NCI-H345 treated with DMSO at 0.1 percent for 48 hours (cell line): ENCODE results near the gene PARP11.

Experiments used
- DNase-seq: peaks from one replicate; lab custom pipeline; 2025; ENCODE audit not compliant: unreplicated experiment; lab: John Stamatoyannopoulos, UW

PARP11 gene

GRCh38 chr12:3872800-3873636 lies at the start of gene PARP11:
Gene PARP11 (minus strand): TSS chr12:3873399. CDS start chr12:3873229, 170 bp downstream.
- DNase-seq = peak; percentile 95

- no peak for DNase-seq
These were observed 48.8 kb upstream of the PARP11 start for GRCh38 chr12:3922033-3922432.

- DNase-seq = no peak
These were observed 48.3 kb upstream of the PARP11 start for GRCh38 chr12:3921526-3921925.

GRCh38 chr12:3921151-3921471 lies 47.9 kb upstream of the PARP11 start:
- DNase-seq = no peak

- no peak for DNase-seq
These were observed 47.4 kb upstream of the PARP11 start for GRCh38 chr12:3920351-3921150.

GRCh38 chr12:3913278-3913677 lies 40.1 kb upstream of the PARP11 start:
- DNase-seq = no peak

- no peak for DNase-seq
These were observed 39.7 kb upstream of the PARP11 start for GRCh38 chr12:3912863-3913262.

- DNase-seq = no peak
These were observed 38.2 kb upstream of the PARP11 start for GRCh38 chr12:3911409-3911808.

- DNase-seq = no peak
These were observed 32.5 kb upstream of the PARP11 start for GRCh38 chr12:3905664-3906063.

GRCh38 chr12:3904999-3905398 lies 31.8 kb upstream of the PARP11 start:
- DNase-seq = no peak

- no peak for DNase-seq
These were observed 29.7 kb upstream of the PARP11 start for GRCh38 chr12:3902921-3903320.

- no peak for DNase-seq
These were observed 27.9 kb upstream of the PARP11 start for GRCh38 chr12:3901116-3901515.

- no peak for DNase-seq
These were observed 25.6 kb upstream of the PARP11 start for GRCh38 chr12:3898756-3899155.

- DNase-seq = no peak
These were observed 24.3 kb upstream of the PARP11 start for GRCh38 chr12:3897371-3897971.

- DNase-seq = no peak
These were observed 23.7 kb upstream of the PARP11 start for GRCh38 chr12:3896801-3897351.

GRCh38 chr12:3896356-3896755 lies 23.2 kb upstream of the PARP11 start:
- no peak for DNase-seq

GRCh38 chr12:3892631-3893030 lies 19.4 kb upstream of the PARP11 start:
- no peak for DNase-seq

- no peak for DNase-seq
These were observed 18.0 kb upstream of the PARP11 start for GRCh38 chr12:3891201-3891600.

GRCh38 chr12:3888659-3889058 lies 15.5 kb upstream of the PARP11 start:
- DNase-seq = no peak

- DNase-seq = peak; percentile 16
These were observed 12.3 kb upstream of the PARP11 start for GRCh38 chr12:3885277-3886094.

- no peak for DNase-seq
These were observed 11.5 kb upstream of the PARP11 start for GRCh38 chr12:3884671-3885070.
